ENCODE measurements around the gene ZNF821. TPM values are rescaled to one million over a fixed set of nuclear protein-coding genes. Genes with fewer than 3 reads are reported as not detected.
"Not testable (repeated sequence)": the region's sequence is repeated elsewhere in the genome, so short reads cannot be mapped to it uniquely, and the experiment has no call there.

ZNF821 gene
- total RNA-seq, 1 experiment from 2014 or later: 3.5 TPM

DNA sequence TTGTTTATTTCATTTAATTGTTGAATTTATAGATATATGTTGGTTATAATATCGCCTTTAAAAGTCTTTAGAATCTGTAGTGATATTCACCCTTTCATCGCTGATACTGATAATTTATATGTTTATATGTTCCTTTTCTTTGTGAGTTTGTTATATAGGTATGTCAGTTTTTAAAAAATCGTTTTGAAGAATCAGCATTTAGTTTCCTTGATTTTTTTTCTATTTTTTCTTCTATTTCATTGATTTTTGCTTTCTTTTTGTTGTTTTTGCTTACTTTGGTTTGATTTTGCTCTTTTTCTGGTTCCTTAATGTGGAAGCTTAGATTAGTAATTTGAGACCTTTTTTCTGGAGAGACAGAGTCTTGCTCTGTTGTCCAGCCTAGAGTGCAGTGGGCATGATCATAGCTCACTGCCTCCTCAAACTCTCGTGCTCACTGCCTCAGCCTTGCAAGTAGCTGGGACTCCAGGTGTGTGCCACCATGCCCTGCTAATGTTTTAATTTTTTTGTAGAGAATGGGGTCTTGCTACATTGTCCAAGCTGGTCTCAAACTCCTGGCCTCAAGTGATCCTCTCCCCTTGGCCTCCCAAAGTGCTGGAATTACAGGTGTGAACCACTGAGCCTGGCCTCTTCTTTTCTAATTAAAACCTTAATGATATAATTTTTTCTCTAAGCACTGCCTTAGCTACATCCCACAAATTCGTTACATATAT is 18.8 kb upstream of the ZNF821 start:
- DNase-seq (ENCODE audit: extremely low read depth, low read depth): no peak

DNA sequence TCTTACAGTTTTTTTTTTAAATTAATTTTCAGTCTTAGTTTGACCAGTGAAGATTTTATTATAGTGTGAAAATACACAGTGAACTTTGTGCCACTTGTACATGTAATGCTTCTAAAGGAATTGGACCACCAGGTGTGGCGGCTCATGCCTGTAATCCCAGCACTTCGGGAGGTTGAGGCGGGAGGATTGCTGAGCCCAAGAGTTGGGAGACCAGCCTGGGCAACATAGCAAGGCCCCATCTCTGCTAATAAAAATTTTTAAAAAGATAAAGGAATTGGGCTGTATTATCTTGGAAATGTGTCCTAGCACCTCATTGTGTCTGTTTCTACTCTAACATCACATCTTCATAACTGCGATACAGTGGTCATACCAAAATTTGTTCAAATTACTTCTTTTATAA is 15.2 kb upstream of the ZNF821 start:
- DNase-seq (ENCODE audit: extremely low read depth, low read depth): no peak

DNA sequence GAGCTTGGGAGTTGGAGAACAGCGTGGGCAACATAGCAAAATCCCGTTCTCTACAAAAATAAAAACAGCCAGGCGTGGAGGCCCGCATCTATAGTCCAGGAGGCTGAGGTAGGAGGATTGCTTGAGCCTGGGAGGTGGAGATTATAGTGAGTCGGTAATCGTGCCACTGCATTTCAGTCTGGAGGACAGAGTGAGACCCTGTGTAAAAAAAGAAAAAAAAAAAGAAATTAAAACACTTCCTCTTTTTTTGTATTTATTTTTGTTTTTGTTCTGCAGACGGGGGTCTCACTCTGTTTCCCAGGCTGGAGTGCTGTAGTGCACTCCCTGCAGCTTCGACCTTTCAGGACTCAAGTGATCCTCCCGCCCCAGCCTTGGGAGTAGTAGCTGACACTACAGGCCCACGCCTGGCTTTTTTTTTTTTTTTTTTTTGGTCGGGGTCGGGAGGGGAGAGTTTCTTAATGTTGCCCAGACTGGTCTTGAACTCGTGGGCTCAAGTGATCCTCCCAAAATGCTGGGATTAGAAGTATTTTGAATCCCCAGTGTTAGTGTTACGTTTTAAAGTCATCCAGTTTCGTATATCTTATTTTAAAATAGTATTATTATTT is 12.9 kb upstream of the ZNF821 start:
- DNase-seq (ENCODE audit: extremely low read depth, low read depth): no peak

DNA sequence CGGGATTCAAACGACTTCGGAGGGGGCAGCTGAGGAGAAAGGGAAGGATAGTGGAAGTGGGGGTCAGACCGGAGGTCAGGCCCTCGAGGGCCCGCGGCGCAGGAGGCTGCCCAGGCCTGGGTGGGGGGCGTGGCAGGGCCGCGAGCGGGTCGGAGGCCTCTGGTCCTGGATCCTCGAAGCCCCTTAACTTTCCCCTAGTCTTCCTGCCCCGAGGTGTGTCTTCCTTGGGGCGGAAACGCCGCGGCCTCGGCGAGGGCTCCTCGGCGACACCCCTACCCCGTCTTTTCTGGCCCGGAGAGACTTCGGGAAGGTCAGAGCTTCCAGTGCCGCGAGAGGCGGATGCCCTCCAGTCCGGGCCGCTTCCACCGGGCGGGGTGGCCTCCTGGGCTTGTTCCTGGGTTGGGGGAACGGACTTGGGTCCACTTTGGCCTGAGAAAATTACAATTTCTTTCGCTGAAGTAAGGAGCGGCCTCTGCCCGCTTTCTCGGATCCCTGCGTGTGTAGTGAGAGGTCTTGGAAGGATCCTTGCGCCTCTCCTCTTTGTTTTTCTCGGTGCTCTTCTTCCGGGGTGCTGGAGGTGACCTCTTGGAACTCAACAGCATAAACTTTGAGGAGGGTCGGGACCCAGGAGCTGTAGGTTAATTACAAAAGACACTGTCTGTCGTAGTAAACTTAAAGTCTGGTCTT is 11.8 kb upstream of the ZNF821 start:
- no peak for DNase-seq (ENCODE audit: extremely low read depth, low read depth)

DNA sequence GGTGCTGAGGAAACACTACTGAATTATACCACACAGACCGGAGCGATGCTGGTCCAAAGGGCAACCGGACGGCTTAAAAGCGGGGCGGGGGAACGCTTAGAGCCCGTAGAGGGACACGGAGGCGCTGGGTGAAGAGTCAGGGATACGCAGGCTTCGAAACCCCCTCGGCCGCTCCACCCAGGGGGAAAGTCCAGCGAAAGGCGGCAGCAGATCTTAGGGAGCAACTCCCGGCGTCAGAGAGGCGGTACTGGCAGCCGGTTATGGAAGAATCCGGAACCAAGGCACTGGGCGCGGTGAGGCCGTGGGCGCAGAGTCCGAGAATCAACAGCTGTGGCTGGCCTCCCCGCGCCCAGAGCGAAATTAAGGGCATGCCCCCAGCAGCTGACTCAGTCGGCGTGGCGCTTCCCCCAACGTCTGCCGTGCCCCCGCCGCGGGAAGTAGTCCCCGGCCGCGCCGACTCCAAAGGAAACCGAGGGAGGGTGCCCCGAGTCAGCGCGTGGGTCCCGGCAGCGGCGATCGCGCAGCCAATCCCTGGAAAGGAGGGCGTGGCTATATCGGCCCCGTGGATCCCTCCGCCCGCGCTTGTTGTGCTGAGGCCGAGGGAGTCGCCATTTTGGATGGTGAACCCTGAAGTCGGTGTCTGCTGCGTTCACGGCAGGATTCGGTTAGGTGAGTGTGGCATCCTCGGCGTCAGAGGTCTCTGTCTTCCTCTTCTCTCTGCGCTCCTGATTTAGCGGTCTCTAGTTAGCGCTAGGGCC is 11.1 kb upstream of the ZNF821 start, which contains the start of gene IST1:
Gene IST1 (plus strand): TSS at position 611 of the 758 bp plus-strand sequence. CDS start 20,110 bp downstream, outside the sequence.
- peak; percentile 92 for DNase-seq (ENCODE audit: extremely low read depth, low read depth)

DNA sequence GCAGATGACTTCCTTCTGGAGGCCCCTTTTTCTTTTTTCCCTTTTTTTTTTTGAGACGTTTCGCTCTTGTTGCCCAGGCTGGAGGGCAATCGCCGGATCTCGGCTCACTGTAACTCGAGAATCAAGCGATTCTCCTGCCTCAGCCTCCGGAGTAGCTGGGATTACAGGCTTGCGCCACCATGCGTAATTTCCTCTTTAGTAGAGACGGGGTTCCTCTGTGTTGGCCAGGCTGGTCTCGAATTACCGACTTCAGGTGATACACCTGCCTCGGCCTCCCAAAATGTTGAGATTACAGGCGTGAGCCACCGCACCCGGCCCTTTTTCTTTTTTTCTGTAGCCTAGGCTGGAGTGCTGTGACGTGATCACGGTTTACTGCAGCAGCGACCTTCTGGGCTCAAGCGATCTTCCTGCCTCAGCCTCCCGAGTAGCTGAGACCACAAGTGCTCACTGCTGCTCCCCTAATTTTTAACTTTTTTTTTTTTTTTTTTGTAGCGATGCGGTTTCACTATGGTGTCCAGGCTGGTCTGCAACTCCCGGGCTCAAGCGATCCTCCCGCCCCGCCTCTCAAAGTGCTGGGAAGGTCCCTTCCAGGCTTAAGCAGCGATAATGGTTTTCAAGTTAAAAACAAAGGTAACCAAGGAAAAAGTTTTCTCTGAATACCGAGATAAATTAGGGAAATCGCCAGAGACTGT is 10.4 kb upstream of the ZNF821 start:
- DNase-seq (ENCODE audit: extremely low read depth, low read depth): no peak

DNA sequence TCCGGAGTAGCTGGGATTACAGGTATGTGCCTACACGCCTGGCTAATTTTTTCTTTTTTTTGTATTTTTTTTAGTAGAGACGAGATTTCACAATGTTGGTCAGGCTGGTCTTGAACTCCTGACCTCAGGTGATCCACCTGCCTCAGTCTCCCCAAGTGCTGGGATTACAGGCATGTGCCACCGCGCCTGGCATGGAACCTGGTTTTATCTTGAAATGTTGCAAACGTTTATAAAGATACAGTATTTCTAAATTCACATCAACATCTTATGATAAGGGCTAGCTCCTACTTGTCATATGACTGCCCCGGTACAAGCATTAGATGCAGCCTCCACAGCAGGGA is 9.9 kb upstream of the ZNF821 start:
- no peak for DNase-seq (ENCODE audit: extremely low read depth, low read depth)

DNA sequence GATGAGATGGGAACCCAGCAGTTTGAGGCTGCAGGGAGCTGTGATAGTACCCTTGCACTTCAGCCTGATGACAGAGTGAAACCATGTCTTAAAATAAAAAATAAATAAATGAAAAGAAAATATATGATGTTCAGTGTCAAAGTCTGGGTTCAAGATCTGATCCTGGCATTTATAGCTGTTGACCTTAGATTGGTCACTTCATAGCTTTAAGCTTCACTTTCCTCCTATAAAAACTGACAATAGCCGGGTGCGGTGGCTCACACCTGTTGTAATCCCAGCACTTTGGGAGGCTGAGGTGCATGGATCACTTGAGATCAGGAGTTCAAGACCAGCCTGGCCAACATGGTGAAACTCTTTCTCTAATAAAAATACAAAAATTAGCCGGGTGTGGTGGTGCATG is 5.2 kb upstream of the ZNF821 start:
- no peak for DNase-seq (ENCODE audit: extremely low read depth, low read depth)

DNA sequence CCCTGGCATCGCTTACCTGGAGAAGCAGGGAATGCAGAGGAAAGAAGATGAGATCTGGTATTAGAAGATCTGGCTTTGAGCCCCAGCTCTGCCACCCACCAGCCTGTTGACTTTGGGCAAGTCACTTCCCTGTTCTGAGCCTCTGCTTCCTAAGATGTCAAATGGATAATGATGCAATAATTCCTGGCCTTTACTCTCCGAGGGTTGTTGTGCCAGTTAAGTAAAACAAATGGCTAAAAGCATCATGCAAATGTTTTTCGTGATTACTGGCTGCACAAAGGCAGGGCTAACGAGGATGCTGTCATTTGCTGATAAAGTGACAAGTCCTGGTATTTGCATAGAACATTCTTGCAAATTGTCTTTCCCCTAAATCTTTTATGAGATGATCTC is 1.3 kb upstream of the ZNF821 start:
- no peak for DNase-seq (ENCODE audit: extremely low read depth, low read depth)

DNA sequence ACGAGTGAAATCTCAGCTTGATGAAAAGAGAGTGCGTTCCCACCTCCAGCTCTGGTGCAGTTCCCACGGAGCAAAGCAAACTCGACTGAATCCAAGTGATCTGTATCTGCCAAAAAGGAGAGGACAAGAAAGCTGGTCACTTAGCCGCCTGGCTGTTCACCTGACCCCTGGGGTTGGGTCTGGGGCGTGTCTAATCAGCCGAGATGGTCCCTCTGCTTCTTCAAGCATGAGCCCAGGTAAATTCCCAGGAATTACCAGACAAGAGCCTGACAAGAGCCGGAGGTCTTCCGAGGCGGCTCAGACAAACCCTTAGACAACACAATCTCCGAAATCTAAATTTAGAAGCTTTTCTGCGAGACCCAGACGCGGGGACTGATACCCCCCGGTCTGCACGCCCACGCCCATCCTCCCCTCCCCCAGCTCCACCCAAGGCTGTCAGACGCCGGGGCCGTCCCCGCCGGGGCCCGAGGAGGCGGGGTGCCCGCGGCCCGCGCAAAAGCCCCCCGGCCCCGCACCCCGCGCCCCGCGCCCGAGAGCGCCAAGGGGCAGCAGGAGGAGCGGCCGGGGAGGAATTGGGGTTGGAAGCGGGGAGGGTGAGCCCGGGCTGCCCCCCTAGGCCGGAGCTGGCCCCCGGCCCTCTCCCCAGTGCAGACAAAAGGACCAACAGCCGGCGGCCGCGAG is 674 bp downstream of the ZNF821 start:
- no peak for DNase-seq (ENCODE audit: extremely low read depth, low read depth)

DNA sequence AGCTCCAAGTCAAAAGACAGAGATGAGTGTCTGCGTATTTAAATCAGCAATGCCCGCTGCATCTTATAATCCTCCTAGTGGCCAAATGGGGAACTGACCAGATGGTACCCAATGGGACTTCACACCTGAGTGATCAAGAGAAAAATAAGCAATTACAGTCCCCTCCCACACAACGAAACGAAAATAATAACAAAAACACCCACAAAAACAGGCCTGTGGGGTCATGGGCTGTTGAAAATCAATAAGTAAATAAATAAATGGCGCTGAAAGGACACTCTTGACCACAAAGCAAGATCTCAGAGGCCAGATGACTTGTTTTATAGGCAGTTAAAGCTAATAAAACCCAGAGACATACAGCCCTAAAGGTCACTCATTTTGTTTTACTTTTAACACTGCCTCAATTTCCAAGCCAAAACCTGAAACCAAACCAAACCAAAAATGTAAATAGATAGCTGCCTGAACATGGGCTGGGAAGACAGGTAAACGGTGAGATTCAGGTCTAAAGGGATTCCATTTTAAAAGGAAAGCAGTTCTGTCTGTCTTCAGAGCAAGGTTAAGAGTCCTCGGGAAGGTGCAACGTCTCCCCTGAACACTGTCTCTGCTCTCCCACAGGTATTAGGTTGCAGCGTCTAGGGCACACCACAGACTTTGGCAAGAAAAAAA is 1.3 kb downstream of the ZNF821 start:
- DNase-seq (ENCODE audit: extremely low read depth, low read depth): peak; percentile 63

DNA sequence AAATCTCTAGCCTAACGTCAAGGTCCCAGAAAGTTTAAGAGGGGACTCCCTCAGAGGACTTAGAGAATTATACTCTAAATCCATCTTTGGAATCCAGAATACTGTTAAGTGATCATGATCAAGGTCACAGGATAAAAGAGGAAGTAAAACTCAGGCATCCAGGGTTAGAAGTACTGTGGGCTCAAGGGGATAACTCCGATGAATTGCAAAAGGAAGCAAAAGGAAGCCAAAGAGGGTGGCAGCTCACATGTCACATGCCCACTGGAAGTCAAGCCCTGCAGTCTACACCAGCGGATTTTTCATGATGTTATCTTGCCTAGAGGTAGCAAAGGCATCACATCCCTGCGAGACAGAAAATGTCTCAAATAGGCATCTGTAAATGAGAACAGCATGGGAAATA is 3.8 kb downstream of the ZNF821 start:
- DNase-seq (ENCODE audit: extremely low read depth, low read depth): no peak

DNA sequence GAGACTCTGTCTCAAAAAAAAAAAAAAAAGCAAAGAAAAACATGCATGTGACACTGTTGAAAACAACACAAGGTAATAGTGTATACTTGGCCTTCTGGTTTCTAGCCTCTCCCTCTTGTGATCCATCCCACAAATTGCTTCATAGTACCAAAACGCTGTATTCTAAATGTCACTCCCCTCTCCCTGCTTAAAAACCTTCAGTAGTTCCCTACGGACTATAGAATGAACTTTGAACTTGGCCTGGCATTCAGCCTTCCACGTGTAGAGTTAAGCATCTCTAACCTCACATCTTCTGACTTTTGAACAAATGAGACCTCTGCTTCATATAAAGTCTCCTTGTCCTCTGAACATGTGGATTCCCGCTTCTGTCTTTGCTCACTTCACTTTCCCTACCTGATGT is 5.1 kb downstream of the ZNF821 start:
- no peak for DNase-seq (ENCODE audit: extremely low read depth, low read depth)

DNA sequence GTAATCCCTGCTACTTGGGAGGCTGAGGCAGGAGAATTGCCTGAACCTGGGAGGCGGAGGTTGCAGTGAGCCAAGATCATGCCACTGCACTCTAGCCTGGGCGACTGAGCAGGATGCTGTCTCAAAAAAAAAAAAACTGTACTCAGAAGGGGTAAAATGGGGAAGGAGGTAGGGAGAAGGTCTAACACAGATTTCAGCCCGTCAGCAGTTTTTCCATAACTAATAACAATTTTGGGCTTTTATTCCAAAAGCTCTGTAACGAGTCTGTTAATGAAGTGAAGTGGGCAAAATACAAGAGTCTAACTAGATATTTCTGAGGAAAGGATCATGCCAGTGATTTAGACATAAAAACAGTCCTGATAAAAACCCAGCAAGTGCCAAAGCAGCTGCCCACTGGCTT is 10.8 kb downstream of the ZNF821 start:
- no peak for DNase-seq (ENCODE audit: extremely low read depth, low read depth)

DNA sequence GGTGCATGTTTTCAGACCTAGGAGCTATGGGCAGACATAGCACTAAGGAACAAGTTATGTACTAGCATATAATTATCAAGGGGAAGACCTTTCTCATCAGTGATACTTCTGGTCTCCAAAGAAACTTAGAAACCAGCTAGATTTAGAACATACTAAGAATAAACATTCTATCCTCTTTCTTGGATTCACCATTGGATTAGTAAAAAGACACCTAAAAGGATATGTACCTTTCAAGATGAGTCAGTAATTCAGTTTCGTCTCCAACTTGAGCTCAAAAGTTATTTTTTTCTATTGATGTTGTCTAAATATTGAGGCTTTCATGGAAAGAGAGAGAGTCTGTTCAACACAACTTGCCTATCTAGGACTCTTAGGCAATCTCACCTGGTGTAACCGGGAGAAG is 13.2 kb downstream of the ZNF821 start:
- no peak for DNase-seq (ENCODE audit: extremely low read depth, low read depth)

DNA sequence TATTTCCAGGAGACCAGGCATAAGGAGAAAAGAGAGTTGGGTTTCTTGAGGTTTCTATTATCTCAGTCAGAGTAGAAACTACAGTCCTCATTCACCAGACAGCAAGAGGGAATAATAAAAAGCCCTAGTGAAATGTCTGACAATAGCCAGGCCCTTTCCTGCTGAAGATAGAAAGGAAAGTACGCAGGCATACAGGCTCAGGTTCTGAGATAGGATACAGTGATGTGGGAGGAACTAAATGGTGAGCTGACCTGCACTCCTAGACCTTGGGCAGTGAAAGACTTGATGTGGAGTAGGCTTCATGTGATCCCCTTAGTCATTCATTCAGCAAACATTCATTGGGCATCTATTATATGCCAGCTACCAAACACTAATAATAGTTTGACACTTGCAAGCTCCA is 14.9 kb downstream of the ZNF821 start:
- no peak for DNase-seq (ENCODE audit: extremely low read depth, low read depth)

DNA sequence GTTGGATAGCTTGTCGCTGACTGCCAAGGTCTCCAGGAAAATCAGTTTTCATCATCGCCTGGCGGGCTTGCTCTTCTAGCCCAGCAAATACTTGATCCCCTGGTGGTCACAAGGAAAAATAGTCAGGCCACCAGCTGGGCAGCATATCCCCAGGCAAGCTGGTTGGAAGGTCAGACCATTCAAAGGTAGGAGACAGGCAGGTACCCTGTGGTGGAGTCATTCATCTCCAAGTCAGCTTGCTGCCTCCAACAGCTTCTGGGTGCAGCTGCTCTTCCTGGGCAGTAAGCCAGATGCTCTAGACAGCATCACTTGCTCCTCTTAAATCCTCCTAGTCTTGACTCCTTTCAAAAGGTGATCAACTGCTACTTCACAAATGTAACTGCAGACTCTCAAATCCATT is 16.0 kb downstream of the ZNF821 start:
- DNase-seq (ENCODE audit: extremely low read depth, low read depth): no peak

DNA sequence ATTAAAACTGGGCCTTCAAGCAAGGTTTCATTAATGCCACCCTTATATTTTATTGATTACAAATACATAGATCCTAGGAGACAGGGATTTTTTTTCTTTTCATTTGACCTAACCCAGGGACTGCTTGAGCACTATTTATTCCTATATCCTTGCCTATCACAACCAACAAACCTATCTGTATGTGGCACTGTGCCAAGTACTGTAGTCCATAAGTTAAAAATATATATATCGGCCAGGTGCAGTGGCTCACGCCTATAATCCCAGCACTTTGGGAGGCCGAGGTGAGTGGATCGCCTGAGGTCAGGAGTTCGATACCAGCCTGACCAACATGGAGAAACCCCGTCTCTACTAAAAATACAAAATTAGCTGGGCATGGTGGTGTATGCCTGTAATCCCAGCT is 16.8 kb downstream of the ZNF821 start:
- DNase-seq (ENCODE audit: extremely low read depth, low read depth): not testable (repeated sequence)

DNA sequence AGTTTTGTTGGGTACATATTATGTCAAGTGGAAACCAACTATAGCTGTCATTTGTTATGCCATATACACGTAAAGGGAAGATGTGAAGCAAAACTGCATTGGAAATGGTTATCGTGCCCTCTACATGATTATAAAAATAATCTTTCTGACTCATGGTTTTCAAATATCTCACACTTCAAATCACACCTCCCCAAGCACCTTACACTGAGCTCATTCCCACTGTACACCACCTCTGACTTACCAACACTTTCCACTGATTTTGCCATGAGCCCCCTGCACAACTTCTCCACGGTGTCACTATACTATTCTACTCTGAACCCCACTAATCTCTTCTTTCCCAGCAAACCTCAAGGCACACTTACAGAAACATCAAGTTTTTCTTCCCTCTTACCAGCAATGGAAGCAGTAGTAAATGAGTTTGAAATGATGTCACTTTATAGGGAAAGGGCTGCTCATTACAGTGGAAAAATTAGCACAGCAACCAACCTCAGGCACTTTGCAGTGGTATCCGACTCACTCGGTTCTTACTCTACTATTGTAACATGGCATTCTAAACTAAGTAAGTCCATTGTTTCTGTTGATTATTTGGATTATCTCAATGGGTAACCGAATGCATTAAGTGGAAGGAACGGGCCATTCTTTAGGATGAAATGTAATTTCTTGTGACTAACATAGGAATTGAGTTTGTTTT is 18.7 kb downstream of the ZNF821 start:
- no peak for DNase-seq (ENCODE audit: extremely low read depth, low read depth)

Measured in NCI-H460 (cell line).